GM23248 (cell line): ENCODE results near the gene SYNE3.

Experiments used
- EZH2 ChIP-seq: fragments of 200-600 bp; sonication (generic); IDR thresholded peaks from 2 replicates; pipeline ENCODE4 v1.6.1; 2018; ENCODE audit warnings: antibody characterized with exemption, mild to moderate bottlenecking; ENCODE audit not compliant: insufficient read depth, poor library complexity, severe bottlenecking
- EZH2phosphoT487 ChIP-seq: fragments of 200-600 bp; sonication (generic); IDR thresholded peaks from 2 replicates; pipeline ENCODE4 v1.6.1; 2018; ENCODE audit warnings: antibody characterized with exemption, moderate library complexity, mild to moderate bottlenecking, low read depth; ENCODE audit not compliant: insufficient read depth

- no peak for TF ChIP-seq EZH2
- TF ChIP-seq EZH2phosphoT487, result no peak
Observed at GRCh38 chr14:95469134-95469481, 47.3 kb downstream of the SYNE3 start.
